Subcutaneous abdominal adipose tissue (tissue), 5 donors: ENCODE measurements around the gene CNDP1.
"Not testable (repeated sequence)": the region's sequence is repeated elsewhere in the genome, so short reads cannot be mapped to it uniquely, and the experiment has no call there.

Source experiments
- H3K27ac ChIP-seq: one replicate; pipeline ENCODE4 v1.7.0; 2013; ENCODE audit warnings: low read depth, mild to moderate bottlenecking, inconsistent platforms, low read length, moderate library complexity
- H3K27me3 ChIP-seq, 5 donors: one replicate each; pipeline ENCODE4 v1.7.0; 2013; ENCODE audit warnings: low read length in 5 of 5, inconsistent platforms in 1 of 5; ENCODE audit not compliant: control insufficient read depth in 5 of 5, insufficient read depth in 4 of 5
- H3K36me3 ChIP-seq, 5 donors: one replicate each; pipeline ENCODE4 v1.7.0; 2013; ENCODE audit warnings: low read length in 5 of 5; ENCODE audit not compliant: control insufficient read depth in 5 of 5, insufficient read depth in 5 of 5
- H3K4me1 ChIP-seq, 5 donors: one replicate each; pipeline ENCODE4 v1.7.0; 2013; ENCODE audit warnings: low read length in 5 of 5, mild to moderate bottlenecking in 3 of 5, moderate library complexity in 1 of 5; ENCODE audit not compliant: control insufficient read depth in 5 of 5, insufficient read depth in 5 of 5
- H3K4me3 ChIP-seq, 5 donors: one replicate each; pipeline ENCODE4 v1.7.0; 2013; ENCODE audit warnings: low read length in 5 of 5, low read depth in 1 of 5
- H3K9ac ChIP-seq, 5 donors: one replicate each; pipeline ENCODE4 v1.7.0; 2013; ENCODE audit warnings: low read length in 5 of 5, mild to moderate bottlenecking in 4 of 5, moderate library complexity in 3 of 5
- H3K9me3 ChIP-seq, 5 donors: one replicate each; pipeline ENCODE4 v1.7.0; 2013; ENCODE audit warnings: low read length in 5 of 5; ENCODE audit not compliant: control insufficient read depth in 5 of 5
- donor health status: healthy.
- donor health status: healthy.
- donor health status: healthy.
- donor health status: healthy.
- donor health status: healthy.

The CNDP1 gene

DNA sequence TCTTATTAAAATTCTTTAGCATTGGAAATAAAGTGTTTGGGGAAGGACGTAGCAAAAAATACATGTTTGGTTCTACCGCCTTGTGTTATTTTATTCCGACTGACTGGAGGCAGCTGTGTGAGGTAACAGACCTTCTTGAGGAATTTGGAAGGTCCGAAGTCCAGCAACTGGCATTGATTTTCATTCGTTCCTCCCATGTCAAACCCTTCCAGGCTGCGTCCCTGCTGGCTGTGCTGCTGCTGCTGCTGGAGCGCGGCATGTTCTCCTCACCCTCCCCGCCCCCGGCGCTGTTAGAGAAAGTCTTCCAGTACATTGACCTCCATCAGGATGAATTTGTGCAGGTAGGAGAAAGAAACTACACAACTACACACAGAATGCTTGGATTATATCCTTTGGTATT is 21.8 kb downstream of the CNDP1 start:
- H3K27me3 ChIP-seq: peaks cover 0 to 18% (median 11%) of the 10 kb centered on the region in 5 donors
- no peaks in the 10 kb centered on the region for H3K9me3 ChIP-seq
- no peak overlapping the region for H3K4me3 ChIP-seq
- H3K4me1 ChIP-seq: peaks cover 0 to 2% (median 0%) of the 10 kb centered on the region in 5 donors
- H3K27ac ChIP-seq: no peak overlapping the region
- H3K9ac ChIP-seq: no peak overlapping the region
- no peaks in the 10 kb centered on the region for H3K36me3 ChIP-seq

DNA sequence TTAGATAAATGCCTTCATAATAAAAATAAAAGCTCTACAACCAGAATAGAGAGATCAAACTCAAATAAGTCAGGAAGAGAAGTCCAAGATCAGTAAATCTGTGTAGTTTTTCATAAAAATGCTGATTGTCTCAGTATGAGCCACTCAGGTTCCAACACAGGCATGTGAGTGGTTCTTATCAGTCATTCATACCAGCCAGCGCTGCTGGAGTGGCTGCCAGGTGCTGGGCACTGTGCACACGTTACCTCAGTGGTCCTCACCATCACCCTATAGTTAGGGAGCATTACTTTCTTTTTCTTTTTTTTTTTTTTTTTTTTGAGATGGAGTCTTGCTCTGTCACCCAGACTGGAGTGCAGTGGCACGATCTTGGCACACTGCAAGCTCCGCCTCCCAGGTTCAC is 23.8 kb downstream of the CNDP1 start:
- no peak overlapping the region for H3K27ac ChIP-seq
- no peaks in the 10 kb centered on the region for H3K4me1 ChIP-seq
- H3K9ac ChIP-seq: no peak overlapping the region
- H3K4me3 ChIP-seq: no peak overlapping the region
- H3K36me3 ChIP-seq: no peaks in the 10 kb centered on the region
- no peaks in the 10 kb centered on the region for H3K9me3 ChIP-seq
- peaks cover 0 to 18% (median 9%) of the 10 kb centered on the region in 5 donors for H3K27me3 ChIP-seq

DNA sequence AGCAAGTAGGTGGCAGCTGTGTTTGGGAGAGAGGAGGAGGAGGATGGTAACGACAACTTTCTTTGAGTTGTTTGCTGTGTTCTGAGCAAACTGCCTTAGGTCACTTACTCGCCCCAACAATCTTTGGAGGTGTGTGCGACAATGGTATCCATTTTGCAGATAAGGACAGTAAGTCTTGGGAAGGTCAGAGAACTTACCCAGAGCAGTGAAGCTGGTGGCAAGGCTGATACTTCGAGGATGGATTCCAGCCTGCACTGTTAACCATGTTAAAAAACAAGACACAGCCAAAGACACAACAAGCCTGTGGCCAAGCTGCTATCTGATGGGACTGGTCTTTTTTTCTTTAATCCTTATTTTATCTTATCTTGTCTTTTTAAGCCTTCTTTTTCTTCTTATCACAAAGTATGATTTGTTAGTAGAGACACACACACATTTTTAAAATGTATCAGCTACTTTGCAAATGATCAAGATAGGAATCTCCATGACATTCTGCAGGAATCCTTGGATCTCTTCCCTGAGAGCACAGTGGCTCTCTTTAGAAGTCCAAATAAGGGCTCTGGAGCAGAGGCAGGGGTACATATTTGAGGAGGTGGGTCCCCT is 27.9 kb downstream of the CNDP1 start:
- H3K4me3 ChIP-seq: no peak overlapping the region
- H3K4me1 ChIP-seq: no peaks in the 10 kb centered on the region
- no peaks in the 10 kb centered on the region for H3K9me3 ChIP-seq
- no peaks in the 10 kb centered on the region for H3K36me3 ChIP-seq
- H3K27ac ChIP-seq: no peak overlapping the region
- peaks cover 0 to 4% (median 0%) of the 10 kb centered on the region in 5 donors for H3K27me3 ChIP-seq
- no peak overlapping the region for H3K9ac ChIP-seq

DNA sequence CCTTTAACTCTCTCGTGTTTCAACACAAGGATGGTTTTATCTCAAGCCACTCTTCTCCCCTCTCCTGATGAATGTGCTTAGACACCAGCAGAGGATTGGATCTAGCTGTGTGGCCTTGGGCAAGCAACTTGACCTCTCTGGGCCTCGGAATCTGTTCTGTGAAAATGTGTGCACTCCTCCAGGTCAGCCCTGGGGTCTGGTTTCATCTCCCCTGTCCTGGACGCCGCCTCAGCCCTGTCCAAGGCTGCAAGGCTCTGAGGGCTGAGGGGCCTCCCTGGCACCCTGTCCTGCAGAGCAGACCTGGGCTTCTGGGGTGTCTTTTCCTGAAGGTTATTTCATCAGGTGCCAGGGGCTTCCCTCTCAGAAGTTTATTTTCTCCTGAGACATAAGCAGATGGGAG is 28.5 kb downstream of the CNDP1 start:
- Histone ChIP-seq H3K4me3 (no peak overlapping the region), H3K9me3 (no peaks in the 10 kb centered on the region), H3K4me1 (no peaks in the 10 kb centered on the region), H3K9ac (no peak overlapping the region), H3K36me3 (no peaks in the 10 kb centered on the region), H3K27me3 (peaks cover 0 to 4% (median 0%) of the 10 kb centered on the region in 5 donors), H3K27ac (no peak overlapping the region)

DNA sequence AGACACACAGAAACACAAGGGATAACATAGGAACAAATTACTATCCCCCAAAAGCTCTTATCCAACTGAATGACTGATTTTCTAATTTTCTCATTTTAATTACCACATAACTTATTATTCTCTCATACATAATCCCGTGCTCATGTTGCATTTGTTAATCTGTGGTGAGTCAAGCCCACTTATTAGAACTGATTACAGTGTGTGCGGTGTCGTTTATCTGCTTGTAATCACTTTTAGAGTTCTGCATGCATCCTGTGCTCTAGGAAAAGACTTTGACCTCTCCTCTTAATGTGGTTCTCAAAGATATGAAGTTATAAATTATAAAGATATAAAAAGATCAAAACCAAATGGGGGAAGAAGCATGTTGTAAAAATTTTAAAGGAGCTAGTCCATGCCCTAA is 29.7 kb downstream of the CNDP1 start:
- Histone ChIP-seq H3K27ac (no peak overlapping the region), H3K9me3 (no peaks in the 10 kb centered on the region), H3K27me3 (peaks cover 0 to 6% (median 0%) of the 10 kb centered on the region in 5 donors), H3K9ac (no peak overlapping the region), H3K36me3 (no peaks in the 10 kb centered on the region), H3K4me3 (no peak overlapping the region), H3K4me1 (no peaks in the 10 kb centered on the region)

DNA sequence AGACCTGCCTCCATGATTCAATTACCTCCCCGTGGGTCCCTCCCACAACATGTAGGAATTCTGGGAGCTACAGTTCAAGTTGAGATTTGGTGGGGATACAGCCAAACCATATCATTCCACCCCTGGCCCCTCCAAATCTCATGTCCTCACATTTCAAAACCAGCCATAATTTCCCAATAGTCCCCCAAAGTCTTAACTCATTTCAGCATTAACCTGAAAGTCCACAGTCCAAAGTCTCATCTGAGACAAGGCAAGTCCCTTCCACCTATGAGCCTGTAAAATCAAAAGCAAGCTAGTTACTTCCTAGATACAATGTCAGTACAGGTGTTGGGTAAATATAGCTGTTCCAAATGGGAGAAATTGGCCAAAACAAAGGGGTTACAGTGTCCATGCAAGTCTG is 30.9 kb downstream of the CNDP1 start:
- not testable (repeated sequence) for H3K27ac ChIP-seq, H3K9me3 ChIP-seq, H3K4me3 ChIP-seq, H3K4me1 ChIP-seq, H3K36me3 ChIP-seq, H3K9ac ChIP-seq, H3K27me3 ChIP-seq

DNA sequence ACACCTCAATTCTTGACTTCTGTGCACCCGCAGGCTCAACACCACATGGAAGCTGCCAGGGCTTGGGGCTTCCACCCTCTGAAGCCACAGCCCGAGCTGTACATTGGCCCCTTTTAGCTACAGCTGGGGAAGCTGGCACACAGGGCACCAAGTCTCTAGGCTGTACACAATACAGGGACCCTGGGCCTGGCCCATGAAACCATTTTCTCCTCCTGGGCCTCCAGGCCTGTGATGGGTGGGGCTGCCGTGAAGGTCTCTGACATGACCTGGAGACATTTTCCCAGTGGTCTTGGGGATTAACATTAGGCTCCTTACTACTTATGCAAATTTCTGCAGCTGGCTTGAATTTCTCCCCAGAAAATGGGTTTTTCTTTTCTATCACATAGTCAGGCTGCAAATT is 31.7 kb downstream of the CNDP1 start:
- not testable (repeated sequence) for H3K27me3 ChIP-seq, H3K36me3 ChIP-seq, H3K4me3 ChIP-seq, H3K27ac ChIP-seq, H3K9ac ChIP-seq, H3K9me3 ChIP-seq, H3K4me1 ChIP-seq

DNA sequence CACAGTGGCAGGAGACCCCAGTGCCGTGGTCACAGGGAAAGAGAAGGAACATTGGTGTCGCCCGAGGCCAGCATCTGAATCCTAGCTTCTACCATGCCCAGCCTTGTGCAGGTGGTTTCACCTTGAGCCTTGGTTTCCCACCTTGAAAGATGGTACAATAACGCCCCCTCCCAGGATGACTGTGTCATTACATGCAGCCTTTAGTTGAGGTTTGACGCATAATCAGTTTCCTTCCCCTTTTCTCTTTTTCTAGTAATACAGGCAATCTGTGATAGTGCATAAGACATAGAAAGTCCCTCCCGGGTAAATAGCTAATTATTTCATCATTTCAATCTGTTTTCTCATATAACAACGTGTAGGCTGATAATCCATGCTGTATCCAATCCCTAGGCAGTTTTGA is 33.5 kb downstream of the CNDP1 start:
- Histone ChIP-seq H3K4me3 (no peak overlapping the region), H3K27me3 (peaks cover 0 to 2% (median 0%) of the 10 kb centered on the region in 5 donors), H3K9ac (no peak overlapping the region), H3K9me3 (no peaks in the 10 kb centered on the region), H3K36me3 (no peaks in the 10 kb centered on the region), H3K27ac (no peak overlapping the region), H3K4me1 (no peaks in the 10 kb centered on the region)

DNA sequence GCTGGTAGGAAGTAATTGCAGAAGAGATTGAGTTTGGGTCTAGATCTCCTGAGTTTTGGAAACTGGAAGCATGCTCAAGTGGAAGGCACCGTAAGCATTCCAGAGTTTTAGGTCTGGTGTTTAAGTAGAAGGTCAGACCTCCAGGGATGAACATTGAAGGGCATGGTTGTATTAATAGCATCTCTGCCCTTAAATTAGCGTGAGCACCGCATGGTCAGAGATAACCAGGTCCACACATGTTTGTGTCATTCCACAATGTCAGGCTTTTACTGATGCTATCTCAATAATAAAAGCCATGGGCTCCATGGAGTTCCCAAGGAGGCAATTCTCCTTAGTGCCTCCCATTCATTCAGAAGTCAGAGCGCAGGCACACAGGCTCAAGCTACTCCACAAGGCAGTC is 35.1 kb downstream of the CNDP1 start:
- H3K36me3 ChIP-seq: no peaks in the 10 kb centered on the region
- no peak overlapping the region for H3K9ac ChIP-seq
- no peaks in the 10 kb centered on the region for H3K4me1 ChIP-seq
- no peak overlapping the region for H3K4me3 ChIP-seq
- H3K9me3 ChIP-seq: no peaks in the 10 kb centered on the region
- no peak overlapping the region for H3K27ac ChIP-seq
- H3K27me3 ChIP-seq: peaks cover 0 to 2% (median 0%) of the 10 kb centered on the region in 5 donors

DNA sequence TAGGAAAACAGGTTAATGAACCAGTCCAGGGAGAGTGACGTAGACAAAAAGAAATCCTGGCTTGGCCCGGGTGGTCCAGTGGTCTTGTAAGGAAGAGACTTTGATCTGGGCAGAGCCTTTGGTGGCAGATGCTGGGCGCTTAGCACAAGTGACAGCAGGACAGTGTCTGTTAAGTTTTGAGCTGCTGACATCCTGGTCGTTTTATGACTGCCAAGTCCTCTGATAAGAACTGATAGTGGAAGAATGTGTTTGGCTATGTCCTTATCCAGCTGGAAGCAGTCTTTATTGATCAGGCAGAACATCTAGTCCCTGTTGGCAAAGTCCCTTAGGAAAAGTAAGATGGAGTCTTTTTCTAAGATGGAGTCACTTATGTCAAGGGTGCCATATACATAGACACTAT is 36.0 kb downstream of the CNDP1 start:
- Histone ChIP-seq H3K27ac (no peak overlapping the region), H3K4me3 (no peak overlapping the region), H3K9ac (no peak overlapping the region), H3K27me3 (peaks cover 0 to 2% (median 0%) of the 10 kb centered on the region in 5 donors), H3K4me1 (no peaks in the 10 kb centered on the region), H3K36me3 (no peaks in the 10 kb centered on the region), H3K9me3 (no peaks in the 10 kb centered on the region)
